Upper lobe of left lung (tissue), 4 donors: ENCODE results near the gene THBS1.

Experiments
- EP300 ChIP-seq, 4 donors: sonication (generic); formaldehyde crosslinking; IDR thresholded peaks; one replicate each; pipeline ENCODE4 v1.5.1; 2017; ENCODE audit warnings: antibody characterized with exemption in 4 of 4, control low read depth in 2 of 4
- POLR2A ChIP-seq, 4 donors: fragments of 450-650 bp; IDR thresholded peaks; one replicate each; pipeline ENCODE4 v1.5.1; 2016 to 2017; ENCODE audit warnings: antibody characterized with exemption in 4 of 4, mild to moderate bottlenecking in 2 of 4
- TF ChIP-seq, protein P1 (sequence below), 6 experiments: fragments of 450-650 bp in 4 of 6; fragments of 200-600 bp in 2 of 6; sonication (generic) in 2 of 6; IDR thresholded peaks; one replicate each; pipeline ENCODE4 v1.5.1; 2016 to 2019; ENCODE audit warnings: antibody characterized with exemption in 6 of 6

DNA sequence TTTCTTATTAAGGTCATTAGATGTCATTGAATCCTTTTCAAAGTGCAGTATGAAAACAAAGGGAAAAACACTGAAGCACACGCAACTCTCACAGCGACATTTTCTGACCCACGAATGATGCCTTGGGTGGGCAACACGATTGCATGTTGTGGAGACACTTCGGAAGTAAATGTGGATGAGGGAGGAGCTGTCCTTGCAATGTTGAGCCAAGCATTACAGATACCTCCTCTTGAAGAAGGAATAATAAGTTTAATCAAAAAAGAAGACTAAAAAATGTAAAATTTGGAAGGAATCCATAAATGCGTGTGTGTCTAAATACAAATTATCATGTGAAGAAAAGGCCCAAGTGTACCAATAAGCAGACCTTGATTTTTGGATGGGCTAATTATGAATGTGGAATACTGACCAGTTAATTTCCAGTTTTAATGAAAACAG, 16.9 kb downstream of the THBS1 start:
- no peak for TF ChIP-seq POLR2A (IDR thresholded peaks at IDR 0.05)
- TF ChIP-seq, protein P1, sequence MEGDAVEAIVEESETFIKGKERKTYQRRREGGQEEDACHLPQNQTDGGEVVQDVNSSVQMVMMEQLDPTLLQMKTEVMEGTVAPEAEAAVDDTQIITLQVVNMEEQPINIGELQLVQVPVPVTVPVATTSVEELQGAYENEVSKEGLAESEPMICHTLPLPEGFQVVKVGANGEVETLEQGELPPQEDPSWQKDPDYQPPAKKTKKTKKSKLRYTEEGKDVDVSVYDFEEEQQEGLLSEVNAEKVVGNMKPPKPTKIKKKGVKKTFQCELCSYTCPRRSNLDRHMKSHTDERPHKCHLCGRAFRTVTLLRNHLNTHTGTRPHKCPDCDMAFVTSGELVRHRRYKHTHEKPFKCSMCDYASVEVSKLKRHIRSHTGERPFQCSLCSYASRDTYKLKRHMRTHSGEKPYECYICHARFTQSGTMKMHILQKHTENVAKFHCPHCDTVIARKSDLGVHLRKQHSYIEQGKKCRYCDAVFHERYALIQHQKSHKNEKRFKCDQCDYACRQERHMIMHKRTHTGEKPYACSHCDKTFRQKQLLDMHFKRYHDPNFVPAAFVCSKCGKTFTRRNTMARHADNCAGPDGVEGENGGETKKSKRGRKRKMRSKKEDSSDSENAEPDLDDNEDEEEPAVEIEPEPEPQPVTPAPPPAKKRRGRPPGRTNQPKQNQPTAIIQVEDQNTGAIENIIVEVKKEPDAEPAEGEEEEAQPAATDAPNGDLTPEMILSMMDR (IDR thresholded peaks at IDR 0.05) = no peak
- TF ChIP-seq EP300 (IDR thresholded peaks at IDR 0.05) = no peak
